RWPE2 (cell line): ENCODE results near the gene SMPD4.
A peak's percentile ranks its signal among the peaks of the same experiment; 100 is the strongest.
"Not testable (repeated sequence)": the region's sequence is repeated elsewhere in the genome, so short reads cannot be mapped to it uniquely, and the experiment has no call there.

Source experiments
- ATAC-seq: fragments of 200-7000 bp; cut with Tn5 transposase; 3 replicates; pipeline ENCODE4 v1.9.1; 2021; ENCODE audit warnings: low read depth
- DNase-seq: peaks from one replicate; pipeline ENCODE4 v3.0.0-alpha.2; 2020; ENCODE audit warnings: low spot score
- H3K27ac ChIP-seq: fragments of 450-650 bp; 2 replicates; pipeline ENCODE4 v1.5.1; 2017; ENCODE audit warnings: mild to moderate bottlenecking; ENCODE audit not compliant: poor library complexity, severe bottlenecking
- H3K27me3 ChIP-seq: fragments of 250-450 bp; sonication (Bioruptor Pico); 2 replicates; pipeline ENCODE4 v1.5.1; 2021; ENCODE audit warnings: mild to moderate bottlenecking, moderate library complexity; ENCODE audit not compliant: insufficient read depth, poor library complexity, severe bottlenecking
- H3K36me3 ChIP-seq: fragments of 250-450 bp; sonication (Bioruptor Pico); 2 replicates; pipeline ENCODE4 v1.5.1; 2020; ENCODE audit warnings: low read depth, mild to moderate bottlenecking, moderate library complexity
- H3K4me1 ChIP-seq: fragments of 250-450 bp; sonication (Bioruptor Pico); 2 replicates; pipeline ENCODE4 v1.5.1; 2021; ENCODE audit warnings: mild to moderate bottlenecking, moderate library complexity; ENCODE audit not compliant: insufficient read depth, poor library complexity, severe bottlenecking
- H3K4me3 ChIP-seq: fragments of 250-450 bp; sonication (Bioruptor Pico); 2 replicates; pipeline ENCODE4 v1.5.1; 2021; ENCODE audit warnings: mild to moderate bottlenecking, moderate library complexity; ENCODE audit not compliant: severe bottlenecking
- H3K9me3 ChIP-seq: fragments of 250-450 bp; sonication (Bioruptor Pico); 2 replicates; pipeline ENCODE4 v1.5.1; 2021; ENCODE audit warnings: mild to moderate bottlenecking, moderate library complexity; ENCODE audit not compliant: severe bottlenecking
- CTCF ChIP-seq: fragments of 450-650 bp; IDR thresholded peaks from one replicate; pipeline ENCODE4 v1.5.1; 2017; ENCODE audit warnings: mild to moderate bottlenecking, moderate library complexity; ENCODE audit not compliant: poor library complexity, severe bottlenecking

SMPD4 gene

DNA sequence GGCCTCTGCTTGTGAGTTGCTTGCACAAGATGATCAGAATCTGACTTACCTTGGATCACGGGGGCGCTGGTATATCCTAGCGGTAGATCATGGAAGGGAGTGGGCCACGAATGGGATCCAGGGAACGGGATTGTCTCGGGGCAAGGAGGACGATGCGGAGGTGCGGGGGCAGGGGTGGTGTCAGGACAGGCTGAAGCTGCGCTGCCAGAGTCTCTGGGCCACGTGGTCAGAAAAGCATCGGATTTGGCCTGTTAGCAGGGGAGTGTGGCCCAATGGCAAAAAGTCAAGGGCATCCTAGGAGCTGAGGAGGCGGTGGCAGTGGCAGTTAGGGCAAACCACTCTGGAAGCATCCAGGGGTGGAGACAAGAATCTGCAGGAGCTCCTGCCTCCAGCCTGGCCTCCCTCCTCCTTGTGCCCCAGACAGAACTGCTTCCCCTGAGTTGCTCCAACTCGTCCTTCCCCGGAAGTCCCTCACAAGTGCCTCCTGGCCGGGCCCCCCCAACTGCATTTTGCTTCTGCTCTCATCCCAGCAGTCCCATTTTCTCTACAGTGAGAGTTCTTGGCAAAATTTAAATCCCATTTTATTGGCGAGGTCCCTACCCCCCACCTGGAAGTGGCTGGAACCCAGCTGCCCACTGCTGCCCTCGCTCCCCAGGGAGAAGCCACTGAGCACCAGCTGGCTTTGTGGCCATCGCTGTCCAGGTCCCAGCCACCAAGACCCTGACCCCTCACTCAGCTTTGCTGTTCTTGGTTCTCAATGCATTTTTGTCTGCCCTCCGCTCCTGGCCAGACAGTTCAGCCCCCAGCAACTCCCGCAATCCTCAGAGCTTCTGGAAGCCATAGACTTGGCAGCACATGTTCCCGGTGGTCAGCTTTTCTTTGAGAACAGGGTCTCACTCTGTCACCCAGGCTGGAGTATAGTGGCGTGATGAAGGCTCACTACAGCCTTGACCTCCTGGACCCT is 30.9 kb downstream of the SMPD4 start:
- no peaks in the 10 kb centered on the region for H3K36me3 ChIP-seq
- no peak for TF ChIP-seq CTCF
- no peak; the same call in 2 of the 3 replicates for ATAC-seq

GRCh38 chr2:130148515-130148914 is 32.9 kb downstream of the SMPD4 start:
- not testable (repeated sequence) for H3K27ac ChIP-seq, ATAC-seq

More for the DNA sequence above, 30.9 kb downstream of the SMPD4 start:
- DNase-seq: peak; percentile 52
- no peaks in the 10 kb centered on the region for H3K27me3 ChIP-seq
- H3K9me3 ChIP-seq: no peaks in the 10 kb centered on the region
- no peaks in the 10 kb centered on the region for H3K4me1 ChIP-seq
- no peak overlapping the region for H3K27ac ChIP-seq
- H3K4me3 ChIP-seq: no peak overlapping the region

DNA sequence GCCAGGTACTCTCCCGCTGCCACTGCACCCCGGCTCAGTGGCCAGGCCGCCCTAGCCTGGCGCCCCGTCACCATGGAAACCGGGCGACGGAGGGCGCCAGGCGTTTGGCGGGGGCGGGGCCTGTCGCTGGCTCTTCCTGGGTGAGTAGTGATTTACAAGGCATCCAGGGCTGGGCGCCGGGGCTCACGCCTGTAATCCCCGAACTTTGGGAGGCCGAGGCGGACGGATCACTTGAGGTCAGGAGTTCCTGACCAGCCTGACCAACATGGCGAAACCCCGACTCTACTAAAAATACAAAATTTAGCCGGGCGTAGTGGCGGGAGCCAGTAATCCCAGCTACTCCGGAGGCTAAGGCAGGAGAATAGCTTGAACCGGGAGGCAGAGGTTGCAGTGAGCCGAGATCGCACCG is 36.4 kb downstream of the SMPD4 start, which contains the start of gene CCDC74B:
TSS of gene CCDC74B (minus strand) at position 107 of the 409 bp plus-strand sequence. CDS start 116 bp downstream, outside the sequence.
- H3K4me3 ChIP-seq: peak within 1 kb of the TSS; percentile 25
- H3K9me3 ChIP-seq, H3K4me1 ChIP-seq, H3K36me3 ChIP-seq, H3K27ac ChIP-seq, H3K27me3 ChIP-seq: not testable (repeated sequence)
- ATAC-seq: peak; percentile 76
- DNase-seq: peak; percentile 40

More at GRCh38 chr2:130148515-130148914, 32.9 kb downstream of the SMPD4 start:
- H3K9me3 ChIP-seq, H3K36me3 ChIP-seq, DNase-seq, H3K4me3 ChIP-seq, H3K4me1 ChIP-seq, H3K27me3 ChIP-seq: not testable (repeated sequence)

DNA sequence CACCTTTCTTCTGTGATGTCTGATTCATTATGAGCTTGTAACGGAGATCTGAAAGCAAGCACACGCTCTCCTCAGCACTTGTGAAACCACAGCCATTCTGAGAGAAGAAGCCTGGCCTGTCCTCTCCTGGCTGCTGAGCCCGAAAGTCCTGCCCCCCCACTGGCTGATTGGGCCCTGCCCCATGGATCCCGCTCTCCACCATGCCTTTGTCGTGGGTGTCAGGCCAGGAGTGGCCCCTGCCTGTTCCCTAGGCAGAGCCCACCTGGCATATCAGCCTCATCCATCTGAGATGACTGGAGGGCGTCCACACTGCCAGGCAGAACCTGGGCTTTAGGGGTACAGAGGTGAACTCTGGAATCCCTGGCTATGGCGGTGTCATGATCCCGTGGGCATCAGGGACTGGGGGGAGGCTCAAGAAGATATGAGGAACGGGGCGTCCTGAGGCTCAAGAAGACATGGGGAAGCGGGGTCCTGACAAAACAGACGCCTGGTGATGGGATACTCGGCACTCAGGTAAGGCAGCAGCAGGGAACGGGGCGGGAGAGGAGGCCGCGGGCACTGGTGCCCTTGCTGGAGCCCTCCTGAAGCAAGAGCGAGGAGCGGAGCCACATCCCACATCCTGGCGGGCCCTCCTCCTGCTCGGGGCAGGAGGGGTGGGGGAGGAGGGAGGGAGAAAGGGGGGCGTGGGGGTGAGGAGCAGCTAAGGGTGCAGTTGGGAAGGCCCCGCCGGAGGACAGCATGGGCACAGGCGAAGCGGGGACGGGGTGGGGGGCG is 37.9 kb downstream of the SMPD4 start:
- not testable (repeated sequence) for H3K27ac ChIP-seq, H3K4me3 ChIP-seq, H3K27me3 ChIP-seq

GRCh38 chr2:130142396-130143265 is 38.8 kb downstream of the SMPD4 start:
- not testable (repeated sequence) for H3K9me3 ChIP-seq, H3K27ac ChIP-seq, H3K4me3 ChIP-seq, ATAC-seq, H3K27me3 ChIP-seq, DNase-seq, H3K4me1 ChIP-seq, H3K36me3 ChIP-seq

More for the DNA sequence above, 37.9 kb downstream of the SMPD4 start:
- not testable (repeated sequence) for H3K9me3 ChIP-seq, H3K36me3 ChIP-seq, ATAC-seq, H3K4me1 ChIP-seq
- DNase-seq: peak; percentile 38

GRCh38 chr2:130141645-130142370 is 39.6 kb downstream of the SMPD4 start:
- H3K4me1 ChIP-seq, H3K36me3 ChIP-seq, ATAC-seq, DNase-seq, H3K27me3 ChIP-seq, H3K4me3 ChIP-seq, H3K27ac ChIP-seq, H3K9me3 ChIP-seq: not testable (repeated sequence)

DNA sequence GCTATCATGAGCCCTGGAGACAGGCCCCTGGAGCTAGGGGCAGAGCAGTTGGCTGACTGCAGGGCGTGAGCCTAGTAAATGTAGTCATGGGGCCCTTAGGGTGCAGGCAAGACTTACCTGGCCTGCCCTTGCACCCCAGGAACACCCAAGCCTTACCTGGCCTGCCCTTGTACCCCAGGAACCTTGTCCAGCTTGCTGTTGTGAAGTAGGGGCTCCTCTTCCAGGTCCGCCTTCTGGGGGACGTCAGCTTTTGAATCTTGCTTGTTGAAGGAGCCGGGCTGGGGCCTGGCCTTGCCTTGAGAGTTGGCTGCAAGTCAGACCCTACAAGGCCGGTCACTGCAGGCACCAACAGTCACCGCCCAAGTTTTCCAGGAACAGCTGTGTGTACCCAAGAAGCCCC is 40.4 kb downstream of the SMPD4 start:
- ATAC-seq, H3K9me3 ChIP-seq, H3K27ac ChIP-seq, H3K27me3 ChIP-seq, DNase-seq, H3K4me1 ChIP-seq, H3K4me3 ChIP-seq, H3K36me3 ChIP-seq: not testable (repeated sequence)

DNA sequence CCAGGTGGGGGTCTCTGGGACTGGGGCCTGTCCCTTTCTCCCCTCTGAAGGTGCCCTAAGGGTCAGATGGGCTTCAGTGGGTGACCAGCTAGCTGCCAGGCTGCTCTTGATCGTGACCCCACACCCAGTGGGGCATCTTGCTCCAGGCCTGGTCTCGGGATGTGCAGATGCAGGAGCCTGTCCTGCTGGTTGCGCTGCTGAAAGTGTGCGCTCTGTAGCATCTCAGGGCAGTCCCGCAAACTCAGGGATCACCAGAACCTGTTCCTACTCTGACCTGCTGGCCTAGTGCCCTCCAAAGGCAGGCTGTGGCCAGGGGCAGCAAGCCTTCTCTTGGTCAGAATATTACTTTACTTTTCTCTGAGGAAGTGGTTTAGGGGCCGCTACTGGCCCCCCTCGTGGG is 40.9 kb downstream of the SMPD4 start:
- not testable (repeated sequence) for H3K36me3 ChIP-seq, H3K27me3 ChIP-seq, ATAC-seq, H3K4me1 ChIP-seq, H3K27ac ChIP-seq, H3K9me3 ChIP-seq, DNase-seq, H3K4me3 ChIP-seq
